Measurements from ENCODE around the gene RNF149. TPM values are rescaled to one million over a fixed set of nuclear protein-coding genes. Genes with fewer than 3 reads are reported as not detected.
"Not testable (repeated sequence)": the region's sequence is repeated elsewhere in the genome, so short reads cannot be mapped to it uniquely, and the experiment has no call there.

The RNF149 gene
- total RNA-seq, 2 donors from 2014 or later, result 30.9 to 50.8 TPM

DNA sequence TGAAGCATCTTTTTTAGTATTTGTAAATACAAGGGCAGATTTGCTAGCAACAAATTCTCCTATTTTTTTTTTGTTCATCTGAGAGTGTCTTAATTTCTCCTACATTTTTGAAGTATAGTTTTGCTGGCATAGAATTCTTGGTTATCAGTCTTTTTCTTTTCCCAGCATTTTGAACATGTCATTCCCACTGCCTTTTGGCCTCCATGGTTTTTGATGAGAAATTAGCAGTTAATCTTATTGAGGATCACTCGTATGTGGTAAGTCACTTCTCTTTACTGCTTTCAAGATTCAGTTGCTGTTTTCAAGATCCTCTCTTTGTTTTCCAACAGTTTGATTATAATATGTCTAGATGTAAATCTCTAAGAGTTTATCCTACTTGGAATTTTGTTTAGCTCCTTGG lies 16.9 kb upstream of the RNF149 start:
- no peaks in the 10 kb centered on the region for H3K27me3 Mint-ChIP-seq (ENCODE audit: low read depth)
- DNase-seq, result no peak
- peaks cover 0 to 1% of the 10 kb centered on the region in 2 donors for H3K9me3 Mint-ChIP-seq
- ATAC-seq (replicated peaks in 1 of 2), result no peak
- no peak overlapping the region for H3K27ac Mint-ChIP-seq
- H3K4me1 Mint-ChIP-seq (ENCODE audit: low read depth), result no peaks in the 10 kb centered on the region
- no peak overlapping the region for H3K4me3 Mint-ChIP-seq
- H3K36me3 Mint-ChIP-seq (ENCODE audit: insufficient read depth in 2 of 2), result no peaks in the 10 kb centered on the region

DNA sequence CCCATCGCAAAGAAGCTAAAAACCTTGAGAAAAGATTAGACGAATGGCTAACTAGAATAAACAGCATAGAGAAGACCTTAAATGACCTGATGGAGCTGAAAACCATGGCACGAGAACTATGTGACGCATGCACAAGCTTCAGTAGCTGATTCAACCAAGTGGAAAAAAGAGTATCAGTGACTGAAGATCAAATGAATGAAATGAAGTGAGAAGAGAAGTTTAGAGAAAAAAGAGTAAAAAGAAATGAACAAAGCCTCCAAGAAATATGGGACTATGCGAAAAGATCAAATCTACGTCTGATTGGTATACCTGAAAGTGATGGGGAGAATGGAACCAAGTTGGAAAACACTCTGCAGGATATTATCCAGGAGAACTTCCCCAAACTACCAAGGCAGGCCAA lies 8.1 kb upstream of the RNF149 start:
- peaks cover 22% of the 10 kb centered on the region for H3K4me1 Mint-ChIP-seq (ENCODE audit: low read depth)
- H3K36me3 Mint-ChIP-seq (ENCODE audit: insufficient read depth in 2 of 2); ATAC-seq (replicated peaks in 1 of 2); H3K4me3 Mint-ChIP-seq; H3K27ac Mint-ChIP-seq; DNase-seq; H3K27me3 Mint-ChIP-seq (ENCODE audit: low read depth); H3K9me3 Mint-ChIP-seq: not testable (repeated sequence)

DNA sequence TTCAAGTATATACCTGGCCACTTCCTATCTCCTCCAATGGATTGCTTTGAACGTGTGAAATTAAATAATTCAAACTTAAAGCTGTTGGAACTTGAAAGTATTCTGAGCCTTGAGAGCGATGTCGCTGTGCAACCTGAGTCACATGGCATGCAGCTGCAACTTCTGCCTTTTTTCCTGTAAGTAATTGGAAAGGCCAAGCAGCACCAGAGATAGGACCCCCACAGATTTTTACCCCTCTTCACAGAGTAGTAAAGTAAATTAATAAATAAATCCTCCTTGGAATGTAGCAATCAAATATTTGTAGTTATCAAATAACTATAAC lies 3.2 kb upstream of the RNF149 start:
- DNase-seq (no peak), ATAC-seq (replicated peaks in 1 of 2) (no peak)
- Mint-ChIP-seq H3K27me3 (ENCODE audit: low read depth) (no peaks in the 10 kb centered on the region), H3K4me3 (peak overlapping the region; percentile 5 to 70), H3K36me3 (ENCODE audit: insufficient read depth in 2 of 2) (peaks cover under 1 to 1% of the 10 kb centered on the region in 2 donors), H3K4me1 (ENCODE audit: low read depth) (peaks cover 60% of the 10 kb centered on the region), H3K27ac (peak overlapping the region; percentile 67), H3K9me3 (no peaks in the 10 kb centered on the region)

DNA sequence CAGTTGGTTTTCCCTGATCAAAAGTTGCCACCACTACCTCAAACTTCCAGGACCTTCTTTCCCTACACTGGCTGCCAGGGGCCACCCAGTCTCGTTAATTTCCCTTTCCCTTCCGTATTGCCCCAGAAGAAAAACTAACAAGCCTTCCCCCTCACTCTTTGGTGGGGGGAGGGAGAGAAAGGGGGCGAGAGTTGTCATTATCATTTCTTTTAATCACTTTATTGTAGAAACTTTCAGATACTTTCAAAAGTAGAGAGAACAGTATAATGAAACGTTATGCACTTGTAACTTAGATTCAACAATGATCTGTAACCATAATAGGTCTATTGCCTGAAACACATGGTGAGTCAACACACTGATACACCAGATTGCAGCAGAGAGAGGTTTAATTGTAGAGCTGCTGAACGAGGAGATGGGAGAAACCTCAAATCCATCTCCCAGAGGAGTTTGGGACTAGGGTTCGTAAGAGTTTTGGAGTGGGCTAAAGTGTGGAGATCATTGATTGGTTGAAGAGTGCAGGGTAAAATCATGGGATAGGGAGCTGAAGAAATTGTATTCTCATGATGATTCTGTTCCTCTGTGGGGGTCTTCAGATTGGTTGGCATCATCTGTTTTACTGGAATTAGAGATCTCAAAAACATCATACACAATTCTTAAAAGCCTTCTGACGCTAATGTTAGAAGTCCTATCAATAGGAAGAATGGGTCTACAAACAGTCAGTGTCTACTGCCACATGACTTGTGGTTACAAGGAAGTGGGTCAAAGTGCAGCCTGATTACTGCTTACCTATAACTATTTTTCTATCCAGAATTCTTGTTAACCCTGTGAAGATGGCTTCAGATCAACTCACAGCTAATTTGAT lies 2.6 kb upstream of the RNF149 start:
- DNase-seq, result no peak
- Mint-ChIP-seq H3K9me3 (no peaks in the 10 kb centered on the region), H3K4me1 (ENCODE audit: low read depth) (peaks cover 62% of the 10 kb centered on the region), H3K36me3 (ENCODE audit: insufficient read depth in 2 of 2) (peaks cover 2 to 3% of the 10 kb centered on the region in 2 donors), H3K4me3 (peak overlapping the region; percentile 46 to 70), H3K27ac (peak overlapping the region; percentile 67), H3K27me3 (ENCODE audit: low read depth) (no peaks in the 10 kb centered on the region)
- no peak for ATAC-seq (replicated peaks in 1 of 2)

DNA sequence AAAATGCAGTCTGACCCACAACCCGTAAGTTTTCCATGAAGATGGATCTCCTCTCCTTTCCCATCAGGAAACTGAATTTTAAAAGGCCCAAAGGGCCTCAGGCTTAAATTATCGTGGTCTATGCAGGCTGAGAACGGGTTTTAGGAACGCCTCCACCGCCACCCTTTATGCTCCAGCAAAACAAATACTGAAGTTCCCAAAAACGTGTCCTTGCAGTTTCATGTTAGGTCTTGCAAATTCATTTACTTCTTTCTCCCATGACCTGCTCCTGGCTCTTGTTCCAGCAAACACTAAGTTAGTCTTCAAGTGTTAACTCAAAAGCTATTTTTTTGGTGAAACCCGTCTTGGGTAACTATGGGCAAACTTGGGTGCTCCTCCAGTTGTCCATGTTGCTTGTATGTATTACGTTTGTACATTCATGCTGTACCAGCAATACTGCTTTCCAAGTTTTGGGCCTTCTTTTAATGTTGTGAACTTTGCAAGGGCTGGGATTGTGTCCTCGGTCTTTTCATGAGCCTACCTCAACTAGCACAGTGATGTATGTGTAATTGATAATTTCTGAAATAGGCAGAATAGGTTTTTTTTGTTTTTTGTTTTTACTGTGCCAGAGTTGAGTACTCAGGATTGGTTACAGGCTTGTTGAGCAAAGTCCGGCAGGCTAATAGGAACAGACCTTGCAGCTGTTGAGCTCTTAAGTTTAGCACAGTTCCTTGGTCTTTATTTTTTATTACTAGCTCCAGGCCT lies 1.8 kb upstream of the RNF149 start:
- Mint-ChIP-seq H3K27ac (no peak overlapping the region), H3K4me3 (peak overlapping the region; percentile 46 to 70), H3K4me1 (ENCODE audit: low read depth) (peaks cover 62% of the 10 kb centered on the region), H3K9me3 (no peaks in the 10 kb centered on the region), H3K36me3 (ENCODE audit: insufficient read depth in 2 of 2) (peaks cover 2 to 3% of the 10 kb centered on the region in 2 donors), H3K27me3 (ENCODE audit: low read depth) (no peaks in the 10 kb centered on the region)
- no peak for ATAC-seq (replicated peaks in 1 of 2)
- DNase-seq, result no peak

DNA sequence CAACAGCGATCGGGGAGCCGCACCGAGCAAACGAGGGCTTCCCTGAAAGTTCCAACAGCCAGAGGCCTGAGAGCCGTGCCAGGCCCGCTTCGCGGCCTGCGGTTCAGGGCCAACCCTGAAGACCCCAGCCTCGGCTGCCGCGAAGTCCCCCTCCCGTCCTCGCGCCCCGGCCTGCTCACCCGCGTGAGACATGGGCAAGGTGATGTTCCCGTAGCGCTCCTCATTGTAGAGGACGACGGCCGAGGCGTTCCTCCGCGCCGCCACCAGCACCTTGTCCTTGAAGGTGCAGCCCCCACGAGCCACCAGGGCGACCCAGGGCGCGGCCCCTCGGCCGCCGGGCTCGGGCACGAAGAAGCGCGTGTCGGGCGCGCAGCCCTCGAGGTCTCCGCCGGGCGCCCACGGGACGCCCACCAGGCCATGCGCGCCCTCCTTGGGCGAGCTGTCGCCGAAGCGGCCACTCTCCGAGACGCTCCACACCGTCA lies 510 bp downstream of the RNF149 start:
- no peaks in the 10 kb centered on the region for H3K27me3 Mint-ChIP-seq (ENCODE audit: low read depth)
- peak; percentile 2 to 7 for ATAC-seq (replicated peaks in 1 of 2)
- peak overlapping the region; percentile 97 for H3K27ac Mint-ChIP-seq
- peaks cover 2 to 6% of the 10 kb centered on the region in 2 donors for H3K36me3 Mint-ChIP-seq (ENCODE audit: insufficient read depth in 2 of 2)
- H3K4me1 Mint-ChIP-seq (ENCODE audit: low read depth), result peaks cover 78% of the 10 kb centered on the region
- peak overlapping the region; percentile 98 for H3K4me3 Mint-ChIP-seq
- peak; percentile 41 to 48 for DNase-seq
- H3K9me3 Mint-ChIP-seq, result no peaks in the 10 kb centered on the region

DNA sequence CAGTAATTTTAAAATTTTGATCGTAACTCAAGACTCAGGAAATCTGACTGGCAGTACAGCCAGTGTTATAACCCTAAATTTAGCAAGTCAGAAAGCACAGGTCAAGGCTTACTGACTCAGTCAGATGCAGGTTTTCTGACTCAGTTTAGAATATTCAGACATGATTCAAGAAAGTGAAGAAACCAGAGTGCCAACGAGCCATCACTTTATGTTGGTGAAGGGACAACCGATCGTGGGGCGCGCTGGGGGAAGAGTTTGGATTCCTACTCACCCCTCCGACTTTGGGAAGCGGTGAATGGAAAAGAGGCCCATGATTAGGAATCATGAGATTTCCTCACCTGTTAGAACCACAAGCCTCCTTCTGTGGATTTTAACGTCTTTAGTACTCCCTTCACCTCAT lies 998 bp downstream of the RNF149 start:
- DNase-seq, result peak; percentile 40 to 46
- Mint-ChIP-seq H3K4me1 (ENCODE audit: low read depth) (peaks cover 83% of the 10 kb centered on the region), H3K27ac (peak overlapping the region; percentile 97), H3K4me3 (peak overlapping the region; percentile 98), H3K27me3 (ENCODE audit: low read depth) (no peaks in the 10 kb centered on the region), H3K9me3 (no peaks in the 10 kb centered on the region), H3K36me3 (ENCODE audit: insufficient read depth in 2 of 2) (peaks cover 3 to 8% of the 10 kb centered on the region in 2 donors)
- ATAC-seq (replicated peaks in 1 of 2), result peak; percentile 45 to 49

DNA sequence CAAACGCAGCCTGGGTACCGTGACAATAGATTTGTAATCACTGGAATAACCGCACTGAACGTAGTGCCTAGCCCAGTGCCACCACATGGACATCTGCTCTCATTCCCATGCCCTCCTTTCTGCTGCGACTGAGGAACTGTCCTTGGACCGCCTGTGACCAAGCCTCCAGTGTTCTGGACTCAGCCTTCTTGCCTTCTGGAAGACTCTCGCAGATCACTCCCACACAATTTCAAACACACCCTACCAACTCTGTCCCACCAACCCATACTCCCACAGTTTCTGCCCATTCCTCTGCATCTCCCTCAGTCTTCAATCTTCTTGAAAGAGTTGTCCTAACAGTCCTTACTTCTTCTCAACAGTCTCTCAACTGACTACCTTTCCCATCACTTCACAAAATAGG lies 2.1 kb downstream of the RNF149 start:
- Mint-ChIP-seq H3K4me1 (ENCODE audit: low read depth) (peaks cover 84% of the 10 kb centered on the region), H3K9me3 (no peaks in the 10 kb centered on the region), H3K27ac (peak overlapping the region; percentile 97), H3K4me3 (peak overlapping the region; percentile 98), H3K36me3 (ENCODE audit: insufficient read depth in 2 of 2) (peaks cover 3 to 12% of the 10 kb centered on the region in 2 donors), H3K27me3 (ENCODE audit: low read depth) (no peaks in the 10 kb centered on the region)
- DNase-seq, result peak in 1 of 2 donors; percentile 21
- ATAC-seq (replicated peaks in 1 of 2), result peak; percentile 0 to 3

DNA sequence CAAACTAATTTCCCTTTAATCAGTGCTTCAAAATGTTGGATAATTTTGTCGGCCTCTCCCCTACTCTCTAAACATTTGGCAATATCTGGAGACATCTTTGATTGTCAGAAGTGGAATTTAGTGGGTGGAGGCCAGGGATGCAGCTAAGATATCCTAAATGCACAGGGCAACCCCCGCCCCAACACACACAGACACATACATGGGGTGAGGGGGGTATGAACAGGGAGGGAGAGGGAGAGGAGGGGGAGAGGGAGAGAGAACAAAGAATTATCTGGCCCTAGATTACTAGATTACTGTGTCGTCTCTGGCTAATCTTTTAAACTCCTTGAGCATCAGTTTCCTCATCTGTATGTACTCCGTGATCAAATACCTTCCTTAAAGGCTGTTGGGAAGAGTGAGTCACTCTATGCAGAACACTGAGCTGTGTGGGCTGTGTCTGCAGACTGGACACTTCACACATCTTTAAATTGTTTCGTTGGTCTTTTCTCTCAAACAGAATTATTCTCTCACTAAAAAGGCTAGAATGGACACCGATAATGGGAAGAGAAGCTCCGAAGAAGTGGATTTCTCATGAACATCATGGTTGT lies 2.9 kb downstream of the RNF149 start:
- ATAC-seq (replicated peaks in 1 of 2), result no peak
- Mint-ChIP-seq H3K4me3 (peak overlapping the region; percentile 98), H3K9me3 (no peaks in the 10 kb centered on the region), H3K36me3 (ENCODE audit: insufficient read depth in 2 of 2) (peaks cover 3 to 12% of the 10 kb centered on the region in 2 donors), H3K27me3 (ENCODE audit: low read depth) (no peaks in the 10 kb centered on the region), H3K4me1 (ENCODE audit: low read depth) (peaks cover 84% of the 10 kb centered on the region), H3K27ac (peak overlapping the region; percentile 97)
- no peak for DNase-seq

DNA sequence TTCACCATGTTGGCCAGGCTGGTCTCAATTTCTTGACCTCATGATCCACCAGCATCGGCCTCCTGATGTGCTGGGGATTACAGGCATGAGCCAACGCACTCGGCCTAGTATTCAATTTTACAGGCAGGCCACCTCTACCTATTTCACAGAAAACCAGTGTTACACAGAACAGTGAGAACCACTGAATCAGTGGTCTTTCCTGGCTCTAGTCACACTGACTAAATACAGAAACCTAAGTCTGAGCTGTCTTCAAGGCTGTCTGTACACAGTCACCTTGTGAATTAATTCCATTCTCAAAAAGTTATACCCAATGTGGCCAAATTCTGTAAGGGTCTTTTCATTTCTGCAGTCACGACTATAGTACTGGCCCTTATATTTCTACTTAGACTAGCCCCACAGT lies 3.5 kb downstream of the RNF149 start:
- H3K4me3 Mint-ChIP-seq, result peak overlapping the region; percentile 98
- H3K4me1 Mint-ChIP-seq (ENCODE audit: low read depth), result peaks cover 83% of the 10 kb centered on the region
- ATAC-seq (replicated peaks in 1 of 2) (peak; percentile 43 to 55), DNase-seq (peak in 1 of 2 donors; percentile 31)
- peak overlapping the region; percentile 97 for H3K27ac Mint-ChIP-seq
- peaks cover 3 to 12% of the 10 kb centered on the region in 2 donors for H3K36me3 Mint-ChIP-seq (ENCODE audit: insufficient read depth in 2 of 2)
- no peaks in the 10 kb centered on the region for H3K27me3 Mint-ChIP-seq (ENCODE audit: low read depth)
- no peaks in the 10 kb centered on the region for H3K9me3 Mint-ChIP-seq

DNA sequence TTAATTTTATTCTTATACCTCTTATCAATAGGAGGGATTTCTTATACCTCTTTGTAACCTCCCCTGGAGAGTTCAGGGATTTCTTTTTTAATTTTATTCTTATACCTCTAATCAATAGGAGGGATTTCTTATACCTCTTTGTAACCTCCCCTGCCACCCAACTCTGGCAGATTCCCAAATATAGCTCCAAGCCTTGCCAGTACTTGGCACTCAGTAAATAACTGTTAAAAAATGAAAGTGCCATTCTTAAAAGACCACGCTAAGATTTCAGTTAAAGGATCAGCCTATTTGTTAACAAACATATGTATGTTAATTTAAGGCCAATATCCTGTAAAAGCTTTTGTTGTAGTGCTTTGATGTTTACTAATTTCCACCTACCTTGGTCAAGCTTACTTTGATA lies 4.8 kb downstream of the RNF149 start:
- DNase-seq (no peak), ATAC-seq (replicated peaks in 1 of 2) (no peak)
- no peaks in the 10 kb centered on the region for H3K27me3 Mint-ChIP-seq (ENCODE audit: low read depth)
- H3K4me1 Mint-ChIP-seq (ENCODE audit: low read depth), result peaks cover 84% of the 10 kb centered on the region
- H3K36me3 Mint-ChIP-seq (ENCODE audit: insufficient read depth in 2 of 2), result peaks cover 3 to 12% of the 10 kb centered on the region in 2 donors
- no peak overlapping the region for H3K27ac Mint-ChIP-seq
- peak overlapping the region; percentile 48 to 63 for H3K4me3 Mint-ChIP-seq
- no peaks in the 10 kb centered on the region for H3K9me3 Mint-ChIP-seq

DNA sequence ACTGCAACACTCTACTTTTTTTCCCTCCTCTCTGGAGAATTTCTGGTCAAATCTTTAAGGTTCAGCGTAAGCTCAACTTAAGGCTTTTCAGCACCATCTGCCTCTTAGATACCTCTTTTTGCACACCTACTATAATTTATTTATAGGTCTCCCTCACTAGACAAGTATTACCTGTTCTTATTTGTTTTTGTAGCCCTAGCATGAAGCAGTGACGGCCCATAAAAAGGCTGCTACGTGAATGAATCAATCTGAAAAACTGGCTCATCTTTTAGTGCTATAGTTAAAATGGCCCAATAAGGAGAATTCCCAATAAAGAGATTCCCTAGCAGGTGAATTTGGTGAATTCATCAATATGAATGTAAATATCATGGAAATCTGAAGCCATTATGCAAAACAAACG lies 6.5 kb downstream of the RNF149 start:
- peaks cover 91% of the 10 kb centered on the region for H3K4me1 Mint-ChIP-seq (ENCODE audit: low read depth)
- DNase-seq (no peak), ATAC-seq (replicated peaks in 1 of 2) (no peak)
- peak overlapping the region in 1 of 2 donors; percentile 3 for H3K4me3 Mint-ChIP-seq
- no peaks in the 10 kb centered on the region for H3K9me3 Mint-ChIP-seq
- no peak overlapping the region for H3K27ac Mint-ChIP-seq
- no peaks in the 10 kb centered on the region for H3K27me3 Mint-ChIP-seq (ENCODE audit: low read depth)
- peaks cover 6 to 17% of the 10 kb centered on the region in 2 donors for H3K36me3 Mint-ChIP-seq (ENCODE audit: insufficient read depth in 2 of 2)

DNA sequence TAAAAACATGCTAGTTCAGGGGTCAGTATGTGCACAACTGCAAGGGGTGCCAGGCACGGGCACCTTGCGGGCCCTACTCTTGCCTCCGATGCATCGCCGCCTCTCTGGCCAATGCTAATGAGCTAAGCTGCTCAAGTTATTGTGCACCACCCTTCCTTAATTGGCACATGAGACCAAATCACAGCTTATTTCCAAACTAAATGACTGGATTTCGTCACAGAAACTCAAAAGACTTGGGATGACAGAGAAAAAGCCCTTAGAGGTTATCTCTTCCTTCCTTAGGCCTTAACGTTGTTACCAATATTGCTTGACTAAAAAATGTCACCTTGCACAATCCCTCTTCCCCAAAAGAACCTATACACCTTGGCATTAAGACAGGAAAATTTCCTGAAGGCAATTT lies 7.7 kb downstream of the RNF149 start:
- ATAC-seq (replicated peaks in 1 of 2), result no peak
- Mint-ChIP-seq H3K9me3 (no peaks in the 10 kb centered on the region), H3K4me1 (ENCODE audit: low read depth) (peaks cover 91% of the 10 kb centered on the region), H3K36me3 (ENCODE audit: insufficient read depth in 2 of 2) (peaks cover 4 to 14% of the 10 kb centered on the region in 2 donors), H3K27ac (no peak overlapping the region), H3K4me3 (peak overlapping the region; percentile 4 to 58), H3K27me3 (ENCODE audit: low read depth) (no peaks in the 10 kb centered on the region)
- DNase-seq, result no peak

All from activated T-cell treated with anti-CD3 and anti-CD28 coated beads, Interleukin-2, amount 50 U/mL, for 72 hours (primary cell).